Measurements from ENCODE around the gene SH3BP1.

DNA sequence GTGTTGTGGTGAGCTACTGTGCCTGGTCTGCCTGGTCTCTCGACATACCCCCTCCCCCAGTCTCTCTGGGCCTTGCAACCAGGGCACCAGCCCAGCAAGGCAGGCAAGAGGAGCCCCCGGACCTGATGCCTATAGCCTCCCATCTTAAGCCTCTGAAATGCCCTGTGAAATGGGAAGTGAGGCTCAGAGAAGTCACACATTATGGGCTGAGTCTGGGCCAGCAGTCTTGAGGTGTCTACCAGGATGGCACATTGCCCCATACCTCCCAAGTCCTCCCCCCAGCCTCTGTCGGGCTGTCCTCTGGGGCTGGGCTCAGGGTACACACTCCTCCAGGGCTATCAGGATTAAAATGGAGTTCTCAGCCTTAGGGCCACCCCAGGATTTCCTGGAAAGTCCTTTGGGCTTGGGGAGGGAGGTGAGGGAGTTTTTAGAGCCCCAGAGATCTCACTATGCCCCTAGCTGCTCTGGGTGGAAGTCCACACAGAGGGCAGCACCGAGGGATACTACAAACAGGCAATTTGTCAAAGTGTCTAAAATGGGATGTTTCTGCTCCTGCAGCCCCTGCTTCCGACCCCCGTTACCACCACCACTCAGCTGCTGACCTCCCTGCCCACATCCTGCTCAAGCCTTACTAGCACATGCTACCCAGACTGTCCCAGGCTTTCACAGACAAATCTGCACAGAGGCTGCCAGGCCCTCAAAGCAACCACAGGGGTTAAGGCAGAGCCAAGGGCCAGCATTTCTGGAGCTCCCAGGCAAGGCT, 3.1 kb upstream of the SH3BP1 start:
- no peak for TF ChIP-seq CTCF (IDR thresholded peaks at IDR 0.05)
- no peak for TF ChIP-seq EZH2 (IDR thresholded peaks at IDR 0.05; ENCODE audit: borderline replicate concordance, insufficient read depth, low read depth, low read length, poor library complexity, severe bottlenecking)

All from B cell (primary cell).